ENCODE results near the gene FOXL1.

The FOXL1 gene

GRCh38 chr16:86578061-86578599 is at the start of gene FOXL1:
Gene FOXL1, plus strand, starts transcription at chr16:86578549. Its CDS starts 175 bp downstream, at chr16:86578724.
- no peak for DNase-seq (ENCODE audit: low spot score)
- no peak for TF ChIP-seq CTCF (IDR thresholded peaks at IDR 0.05; ENCODE audit: extremely low read depth, insufficient read depth, missing control alignments)
- in situ Hi-C loops (cut with MboI; ENCODE audit: low pct_unique_long_range_greater_than_20kb, low sequenced_read_pairs, unreplicated experiment) = no loop called here

GRCh38 chr16:86529160-86529559 is 49.2 kb upstream of the FOXL1 start:
- no peak for DNase-seq (ENCODE audit: low spot score)
- TF ChIP-seq CTCF (IDR thresholded peaks at IDR 0.05; ENCODE audit: extremely low read depth, insufficient read depth, missing control alignments) = no peak
- in situ Hi-C loops (cut with MboI; ENCODE audit: low pct_unique_long_range_greater_than_20kb, low sequenced_read_pairs, unreplicated experiment) = no loop called here

GRCh38 chr16:86530251-86531190 is 47.8 kb upstream of the FOXL1 start:
- in situ Hi-C loops (cut with MboI; ENCODE audit: low pct_unique_long_range_greater_than_20kb, low sequenced_read_pairs, unreplicated experiment) = no loop called here
- TF ChIP-seq CTCF (IDR thresholded peaks at IDR 0.05; ENCODE audit: extremely low read depth, insufficient read depth, missing control alignments) = no peak
- DNase-seq (ENCODE audit: low spot score) = no peak

- TF ChIP-seq CTCF (IDR thresholded peaks at IDR 0.05; ENCODE audit: extremely low read depth, insufficient read depth, missing control alignments) = no peak
- DNase-seq (ENCODE audit: low spot score) = no peak
- in situ Hi-C loops (cut with MboI; ENCODE audit: low pct_unique_long_range_greater_than_20kb, low sequenced_read_pairs, unreplicated experiment) = no loop called here
These were observed 47.2 kb upstream of the FOXL1 start for GRCh38 chr16:86531191-86531545.

GRCh38 chr16:86531641-86532525 is 46.5 kb upstream of the FOXL1 start:
- peak; percentile 12 for DNase-seq (ENCODE audit: low spot score)
- no peak for TF ChIP-seq CTCF (IDR thresholded peaks at IDR 0.05; ENCODE audit: extremely low read depth, insufficient read depth, missing control alignments)
- in situ Hi-C loops (cut with MboI; ENCODE audit: low pct_unique_long_range_greater_than_20kb, low sequenced_read_pairs, unreplicated experiment) = no loop called here

GRCh38 chr16:86532526-86532815 is 45.9 kb upstream of the FOXL1 start:
- in situ Hi-C loops (cut with MboI; ENCODE audit: low pct_unique_long_range_greater_than_20kb, low sequenced_read_pairs, unreplicated experiment) = no loop called here
- DNase-seq (ENCODE audit: low spot score) = peak; percentile 12
- TF ChIP-seq CTCF (IDR thresholded peaks at IDR 0.05; ENCODE audit: extremely low read depth, insufficient read depth, missing control alignments) = no peak
